GM12891 (cell line): ENCODE measurements around the gene BACH2.

Experiments used
- PAX5 ChIP-seq: IDR thresholded peaks from 2 replicates; pipeline ENCODE4 v1.6.1; 2011; ENCODE audit warnings: low read length, moderate library complexity, mild to moderate bottlenecking; ENCODE audit not compliant: insufficient read depth, severe bottlenecking
- POLR2A ChIP-seq: IDR thresholded peaks from 2 replicates; pipeline ENCODE4 v1.6.1; 2011; ENCODE audit warnings: low read depth, low read length, control low read depth
- POLR2AphosphoS5 ChIP-seq: IDR thresholded peaks from 2 replicates; pipeline ENCODE4 v1.6.1; 2011; ENCODE audit warnings: low read depth, low read length, control low read depth
- POU2F2 ChIP-seq: IDR thresholded peaks from 2 replicates; pipeline ENCODE4 v1.6.1; 2011; ENCODE audit warnings: low read depth, mild to moderate bottlenecking, control low read depth, low read length, moderate library complexity
- TAF1 ChIP-seq: IDR thresholded peaks from 2 replicates; pipeline ENCODE4 v1.6.1; 2011; ENCODE audit warnings: low read depth, low read length, control low read depth

DNA sequence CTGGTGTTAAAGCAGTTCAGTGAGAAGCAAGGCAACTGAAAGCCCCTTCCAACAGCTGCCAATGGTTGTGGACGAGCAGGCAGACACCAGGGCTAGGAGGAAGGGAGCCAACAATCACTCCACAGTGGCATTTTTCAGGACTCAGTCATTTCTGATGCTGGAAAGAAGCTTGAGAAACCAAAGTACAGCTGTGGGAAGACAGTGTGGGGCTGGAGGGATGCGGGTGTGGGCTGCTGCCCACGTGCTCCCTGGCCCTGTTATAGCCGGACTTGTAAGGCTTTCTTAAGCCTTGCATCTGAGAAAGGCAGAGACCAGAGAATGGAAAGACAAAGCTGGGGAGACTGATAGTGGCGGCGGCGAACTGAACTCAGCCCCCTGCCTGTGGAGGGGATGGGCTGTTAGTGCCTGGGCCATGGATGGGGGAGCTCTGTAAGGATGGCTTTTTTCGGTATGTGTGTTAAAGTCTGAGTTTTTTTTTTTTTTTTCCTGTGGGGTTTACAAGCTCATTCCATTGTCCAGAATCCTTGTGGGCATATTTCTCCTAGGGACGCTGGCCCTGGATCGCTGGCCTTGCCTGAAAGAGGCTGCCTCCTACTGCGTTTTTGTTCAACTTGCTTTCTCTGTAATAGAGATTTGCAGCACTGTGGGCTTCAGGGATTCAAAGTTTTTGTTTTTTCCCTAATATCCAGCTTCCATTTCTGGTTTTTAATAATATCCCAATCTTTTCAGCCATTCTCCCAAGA is 310.7 kb downstream of the BACH2 start:
- TF ChIP-seq TAF1 = no peak
- no peak for TF ChIP-seq POLR2A
- no peak for TF ChIP-seq POU2F2
- TF ChIP-seq POLR2AphosphoS5 = no peak
- TF ChIP-seq PAX5 = no peak
